Sigmoid colon (tissue), 4 donors: ENCODE measurements around the gene TMED9.

Source experiments
- CTCF ChIP-seq, 4 experiments: fragments of 450-650 bp in 3 of 4; fragments of 200-600 bp in 1 of 4; IDR thresholded peaks; one replicate each; pipeline ENCODE4 v1.5.1; 2016 to 2019; ENCODE audit warnings: antibody characterized with exemption in 4 of 4, mild to moderate bottlenecking in 3 of 4, moderate library complexity in 2 of 4
- EP300 ChIP-seq, 4 donors: sonication (generic); formaldehyde crosslinking; IDR thresholded peaks; one replicate each; pipeline ENCODE4 v1.6.1; 2017; ENCODE audit warnings: antibody characterized with exemption in 4 of 4
- POLR2A ChIP-seq, 2 donors: fragments of 450-650 bp; IDR thresholded peaks; one replicate each; pipeline ENCODE4 v1.6.1; 2016; ENCODE audit warnings: antibody characterized with exemption in 2 of 2, mild to moderate bottlenecking in 2 of 2, moderate library complexity in 2 of 2
- POLR2AphosphoS5 ChIP-seq, 4 donors: sonication (generic); formaldehyde crosslinking; IDR thresholded peaks; one replicate each; pipeline ENCODE4 v1.6.1; 2017; ENCODE audit warnings: antibody characterized with exemption in 4 of 4

- TF ChIP-seq CTCF (IDR thresholded peaks at IDR 0.05) (no peak), POLR2AphosphoS5 (IDR thresholded peaks at IDR 0.05) (no peak), POLR2A (IDR thresholded peaks at IDR 0.05) (no peak), EP300 (IDR thresholded peaks at IDR 0.05) (no peak)
Observed at GRCh38 chr5:177547736-177548135, 44.3 kb upstream of the TMED9 start.
